Liver (tissue), 3 donors: ENCODE data around the gene DNTT.

Source experiments
- EGR1 ChIP-seq, 2 donors: IDR thresholded peaks; 2 replicates each; pipeline ENCODE4 v1.6.1; 2016 to 2018; ENCODE audit warnings: antibody characterized with exemption in 2 of 2, low read depth in 2 of 2
- FOXA1 ChIP-seq: IDR thresholded peaks from 2 replicates; pipeline ENCODE4 v1.6.1; 2016; ENCODE audit warnings: antibody characterized with exemption
- RAD21 ChIP-seq, 2 donors: IDR thresholded peaks; 2 replicates each; pipeline ENCODE4 v1.6.1; 2016; ENCODE audit warnings: antibody characterized with exemption in 2 of 2, mild to moderate bottlenecking in 2 of 2
- REST ChIP-seq: IDR thresholded peaks from 2 replicates; pipeline ENCODE4 v1.6.1; 2016; ENCODE audit warnings: antibody characterized with exemption, mild to moderate bottlenecking
- TAF1 ChIP-seq: conservative IDR thresholded peaks from 2 replicates; pipeline ENCODE4 v1.6.1; 2016; ENCODE audit warnings: antibody characterized with exemption, mild to moderate bottlenecking
- YY1 ChIP-seq: IDR thresholded peaks from 2 replicates; pipeline ENCODE4 v1.6.1; 2016; ENCODE audit warnings: antibody characterized with exemption, mild to moderate bottlenecking
- TF ChIP-seq, protein P1 (sequence below): fragments of 150-350 bp; IDR thresholded peaks from 2 replicates; pipeline ENCODE4 v1.5.1; 2017; ENCODE audit warnings: improper control_type of control experiment, low read depth, low read length; ENCODE audit not compliant: missing input control
- TF ChIP-seq, protein P2 (sequence below): IDR thresholded peaks from 2 replicates; pipeline ENCODE4 v1.6.1; 2016; ENCODE audit warnings: antibody characterized with exemption
- donor health status: healthy.
- donor health status: healthy.

GRCh38 chr10:96292971-96293920, 11.0 kb upstream of the DNTT start:
- TF ChIP-seq, protein P1, sequence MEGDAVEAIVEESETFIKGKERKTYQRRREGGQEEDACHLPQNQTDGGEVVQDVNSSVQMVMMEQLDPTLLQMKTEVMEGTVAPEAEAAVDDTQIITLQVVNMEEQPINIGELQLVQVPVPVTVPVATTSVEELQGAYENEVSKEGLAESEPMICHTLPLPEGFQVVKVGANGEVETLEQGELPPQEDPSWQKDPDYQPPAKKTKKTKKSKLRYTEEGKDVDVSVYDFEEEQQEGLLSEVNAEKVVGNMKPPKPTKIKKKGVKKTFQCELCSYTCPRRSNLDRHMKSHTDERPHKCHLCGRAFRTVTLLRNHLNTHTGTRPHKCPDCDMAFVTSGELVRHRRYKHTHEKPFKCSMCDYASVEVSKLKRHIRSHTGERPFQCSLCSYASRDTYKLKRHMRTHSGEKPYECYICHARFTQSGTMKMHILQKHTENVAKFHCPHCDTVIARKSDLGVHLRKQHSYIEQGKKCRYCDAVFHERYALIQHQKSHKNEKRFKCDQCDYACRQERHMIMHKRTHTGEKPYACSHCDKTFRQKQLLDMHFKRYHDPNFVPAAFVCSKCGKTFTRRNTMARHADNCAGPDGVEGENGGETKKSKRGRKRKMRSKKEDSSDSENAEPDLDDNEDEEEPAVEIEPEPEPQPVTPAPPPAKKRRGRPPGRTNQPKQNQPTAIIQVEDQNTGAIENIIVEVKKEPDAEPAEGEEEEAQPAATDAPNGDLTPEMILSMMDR: peak; percentile 88
- TF ChIP-seq, protein P2, sequence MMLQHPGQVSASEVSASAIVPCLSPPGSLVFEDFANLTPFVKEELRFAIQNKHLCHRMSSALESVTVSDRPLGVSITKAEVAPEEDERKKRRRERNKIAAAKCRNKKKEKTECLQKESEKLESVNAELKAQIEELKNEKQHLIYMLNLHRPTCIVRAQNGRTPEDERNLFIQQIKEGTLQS: no peak
- peak; percentile 94 to 97 for TF ChIP-seq RAD21 (IDR thresholded peaks at IDR 0.05)
- TF ChIP-seq FOXA1: no peak
- no peak for TF ChIP-seq REST
- TF ChIP-seq YY1: no peak
- no peak for TF ChIP-seq EGR1 (IDR thresholded peaks at IDR 0.05; ENCODE audit: low read depth in 2 of 2)
- no peak for TF ChIP-seq TAF1
